SKM-1 treated with dmso at 0.1 percent for 144 hours (cell line): ENCODE results near the gene KYAT1.
A peak's percentile ranks its signal among the peaks of the same experiment; 100 is the strongest.

Source experiments
- DNase-seq: peaks from one replicate; lab custom pipeline; 2025; ENCODE audit not compliant: unreplicated experiment; lab: John Stamatoyannopoulos, UW

The KYAT1 gene

GRCh38 chr9:128881884-128882676 lies at the start of gene KYAT1, which contains the start of gene LRRC8A:
Gene KYAT1, minus strand, starts transcription at chr9:128881950. Its CDS starts 36,545 bp downstream, at chr9:128845405.
Gene LRRC8A, plus strand, starts transcription at chr9:128882133. Its CDS starts 25,032 bp downstream, at chr9:128907165.
- DNase-seq, result peak; percentile 94

- no peak for DNase-seq
Observed at GRCh38 chr9:128929560-128929959, 47.8 kb upstream of the KYAT1 start.

- DNase-seq, result no peak
Observed at GRCh38 chr9:128928624-128929023, 46.9 kb upstream of the KYAT1 start.

- no peak for DNase-seq
Observed at GRCh38 chr9:128927731-128928411, 46.1 kb upstream of the KYAT1 start.

GRCh38 chr9:128923493-128923883 lies 41.7 kb upstream of the KYAT1 start:
- no peak for DNase-seq

- no peak for DNase-seq
Observed at GRCh38 chr9:128921881-128922763, 40.4 kb upstream of the KYAT1 start.

- no peak for DNase-seq
Observed at GRCh38 chr9:128920381-128921058, 38.8 kb upstream of the KYAT1 start, which contains the start of gene PHYHD1. Gene PHYHD1, plus strand, starts transcription at chr9:128920982. Its CDS starts 1,342 bp downstream, at chr9:128922324.

- no peak for DNase-seq
Observed at GRCh38 chr9:128919402-128920089, 37.8 kb upstream of the KYAT1 start.

- DNase-seq, result no peak
Observed at GRCh38 chr9:128918921-128919320, 37.2 kb upstream of the KYAT1 start.

- DNase-seq, result no peak
Observed at GRCh38 chr9:128917151-128917849, 35.5 kb upstream of the KYAT1 start.

GRCh38 chr9:128916745-128917144 lies 35.0 kb upstream of the KYAT1 start:
- DNase-seq, result no peak

GRCh38 chr9:128916204-128916603 lies 34.5 kb upstream of the KYAT1 start:
- DNase-seq, result no peak

GRCh38 chr9:128913995-128914772 lies 32.4 kb upstream of the KYAT1 start:
- DNase-seq, result no peak

GRCh38 chr9:128913048-128913900 lies 31.5 kb upstream of the KYAT1 start:
- no peak for DNase-seq

GRCh38 chr9:128912270-128912853 lies 30.6 kb upstream of the KYAT1 start:
- no peak for DNase-seq

GRCh38 chr9:128911529-128912035 lies 29.8 kb upstream of the KYAT1 start:
- DNase-seq, result no peak

- DNase-seq, result no peak
Observed at GRCh38 chr9:128910906-128911305, 29.2 kb upstream of the KYAT1 start.
